Smooth muscle cell (in vitro differentiated cells): Measurements from ENCODE around the gene UBE2O. TPM values are rescaled to one million over a fixed set of nuclear protein-coding genes. Genes with fewer than 3 reads are reported as not detected.

Experiments used
- DNase-seq: peaks from one replicate; lab custom pipeline; 2025; ENCODE audit not compliant: unreplicated experiment; lab: John Stamatoyannopoulos, UW
- H2AFZ ChIP-seq: fragments of 200-600 bp; sonication (generic); 2 replicates; pipeline ENCODE4 v1.6.0; 2016; ENCODE audit warnings: antibody characterized with exemption, low read depth, mild to moderate bottlenecking
- H3F3A ChIP-seq: fragments of 200-600 bp; sonication (generic); 2 replicates; pipeline ENCODE4 v1.6.0; 2017; ENCODE audit warnings: antibody characterized with exemption, low read depth
- H3K27ac ChIP-seq: fragments of 200-600 bp; sonication (generic); 2 replicates; pipeline ENCODE4 v1.5.1; 2016; ENCODE audit warnings: low read depth, mild to moderate bottlenecking
- H3K27me3 ChIP-seq: fragments of 200-600 bp; sonication (generic); 2 replicates; pipeline ENCODE4 v1.6.1; 2016; ENCODE audit warnings: low read depth, mild to moderate bottlenecking
- H3K36me3 ChIP-seq: fragments of 200-600 bp; sonication (generic); 2 replicates; pipeline ENCODE4 v1.5.1; 2016; ENCODE audit warnings: low read depth
- H3K4me1 ChIP-seq: fragments of 200-600 bp; sonication (generic); 2 replicates; pipeline ENCODE4 v1.5.1; 2016; ENCODE audit warnings: low read depth
- H3K4me2 ChIP-seq: fragments of 200-600 bp; sonication (generic); 2 replicates; pipeline ENCODE4 v1.6.0; 2016; ENCODE audit warnings: mild to moderate bottlenecking
- H3K4me3 ChIP-seq: fragments of 200-600 bp; sonication (generic); 2 replicates; pipeline ENCODE4 v1.5.1; 2016; ENCODE audit warnings: mild to moderate bottlenecking
- H3K79me2 ChIP-seq: fragments of 200-600 bp; sonication (generic); 2 replicates; pipeline ENCODE4 v1.6.0; 2016; ENCODE audit warnings: low read depth, mild to moderate bottlenecking
- H3K9ac ChIP-seq: fragments of 200-600 bp; sonication (generic); 2 replicates; pipeline ENCODE4 v1.6.0; 2016; ENCODE audit warnings: low read depth
- H3K9me3 ChIP-seq: fragments of 200-600 bp; sonication (generic); replicated peaks from 2 replicates; pipeline ENCODE4 v1.5.1; 2016; ENCODE audit warnings: low read depth
- H4K20me1 ChIP-seq: fragments of 200-600 bp; sonication (generic); 2 replicates; pipeline ENCODE4 v1.6.0; 2016; ENCODE audit warnings: low read depth
- CTCF ChIP-seq: fragments of 200-600 bp; sonication (generic); IDR thresholded peaks from 2 replicates; pipeline ENCODE4 v1.5.1; 2017; ENCODE audit warnings: borderline replicate concordance, mild to moderate bottlenecking, antibody characterized with exemption; ENCODE audit not compliant: insufficient read depth, poor library complexity, severe bottlenecking
- WGBS: methylation state at CpG from one replicate; pipeline ENCODE4 v1.1.7; 2016; ENCODE audit warnings: low lambda C conversion rate; 5-methylcytosine and 5-hydroxymethylcytosine counted together
- polyA plus RNA-seq: library from polyadenylated mRNA; unstranded; fragments of >200 nt; fragmentation: Nextera tagmentation; extraction: Ambion mirVana; gene quantifications from 2 replicates; pipeline ENCODE4 v1.2.1, GENCODE V29; 2016
- total RNA-seq: library from RNA; depleted of rRNA; stranded (reverse); fragments of >200 nt; gene quantifications from 2 replicates; pipeline ENCODE4 v1.2.3, GENCODE V29; 2014

The UBE2O gene
- total and polyA plus RNA-seq, 2 experiments from 2014 or later = 10.1 to 12.1 TPM

GRCh38 chr17:76431509-76431908 is 21.4 kb downstream of the UBE2O start:
- no peak for DNase-seq
- Histone ChIP-seq H3K4me3 (no peak overlapping the region), H3K79me2 (peaks cover 49% of the 10 kb centered on the region), H3K27ac (no peak overlapping the region), H3K4me2 (no peak overlapping the region), H2AFZ (no peak overlapping the region), H3K36me3 (no peaks in the 10 kb centered on the region), H3K4me1 (no peaks in the 10 kb centered on the region), H3F3A (no peaks in the 10 kb centered on the region), H4K20me1 (peaks cover 96% of the 10 kb centered on the region), H3K9ac (no peak overlapping the region), H3K9me3 (no peaks in the 10 kb centered on the region), H3K27me3 (no peaks in the 10 kb centered on the region)
- no peak for TF ChIP-seq CTCF
- 92% methylated on average over 2 of the region's 2 CpGs for WGBS

GRCh38 chr17:76428511-76428910 is 24.4 kb downstream of the UBE2O start:
- H2AFZ ChIP-seq = no peak overlapping the region
- peaks cover 92% of the 10 kb centered on the region for H4K20me1 ChIP-seq
- no peaks in the 10 kb centered on the region for H3K27me3 ChIP-seq
- no peaks in the 10 kb centered on the region for H3K9me3 ChIP-seq
- no peak overlapping the region for H3K4me2 ChIP-seq
- peaks cover 35% of the 10 kb centered on the region for H3K79me2 ChIP-seq
- no peak overlapping the region for H3K4me3 ChIP-seq
- H3K9ac ChIP-seq = no peak overlapping the region
- no peaks in the 10 kb centered on the region for H3F3A ChIP-seq
- no peak overlapping the region for H3K27ac ChIP-seq
- no peak for TF ChIP-seq CTCF
- H3K4me1 ChIP-seq = no peaks in the 10 kb centered on the region
- no peaks in the 10 kb centered on the region for H3K36me3 ChIP-seq
- WGBS = 97% methylated on average over 1 of the region's 1 CpG
- no peak for DNase-seq

GRCh38 chr17:76427501-76428231 is 25.3 kb downstream of the UBE2O start:
- TF ChIP-seq CTCF = no peak
- WGBS = 94% methylated on average over 8 of the region's 8 CpGs
- Histone ChIP-seq H3K36me3 (no peaks in the 10 kb centered on the region), H3K79me2 (peaks cover 27% of the 10 kb centered on the region), H4K20me1 (peaks cover 92% of the 10 kb centered on the region), H3K9me3 (no peaks in the 10 kb centered on the region), H3K4me2 (no peak overlapping the region), H3K4me1 (no peaks in the 10 kb centered on the region), H2AFZ (no peak overlapping the region), H3K27me3 (no peaks in the 10 kb centered on the region), H3F3A (no peaks in the 10 kb centered on the region), H3K4me3 (no peak overlapping the region), H3K9ac (no peak overlapping the region), H3K27ac (no peak overlapping the region)
- DNase-seq = no peak

GRCh38 chr17:76426853-76427252 is 26.1 kb downstream of the UBE2O start:
- no peak overlapping the region for H3K9ac ChIP-seq
- no peak for TF ChIP-seq CTCF
- H2AFZ ChIP-seq = no peak overlapping the region
- no peak overlapping the region for H3K4me2 ChIP-seq
- WGBS = 99% methylated on average over 3 of the region's 3 CpGs
- H3K4me1 ChIP-seq = no peaks in the 10 kb centered on the region
- DNase-seq = no peak
- H3K27ac ChIP-seq = no peak overlapping the region
- no peaks in the 10 kb centered on the region for H3K9me3 ChIP-seq
- peaks cover 92% of the 10 kb centered on the region for H4K20me1 ChIP-seq
- H3K36me3 ChIP-seq = no peaks in the 10 kb centered on the region
- H3K79me2 ChIP-seq = peaks cover 22% of the 10 kb centered on the region
- no peaks in the 10 kb centered on the region for H3F3A ChIP-seq
- no peak overlapping the region for H3K4me3 ChIP-seq
- H3K27me3 ChIP-seq = no peaks in the 10 kb centered on the region
